Hypothalamus (tissue), 51 donors: Measurements from ENCODE around the gene CHRNA4.

Experiments used
- DNase-seq, 51 donors: peaks; one replicate each; lab custom pipeline; 2025; lab: John Stamatoyannopoulos, UW

Gene CHRNA4

GRCh38 chr20:63325554-63326313, 35.4 kb downstream of the CHRNA4 start:
- no peak for DNase-seq

- no peak for DNase-seq
Observed at GRCh38 chr20:63325021-63325471, 36.1 kb downstream of the CHRNA4 start.

GRCh38 chr20:63323357-63323981, 37.7 kb downstream of the CHRNA4 start:
- DNase-seq = no peak

GRCh38 chr20:63322933-63323273, 38.2 kb downstream of the CHRNA4 start:
- DNase-seq = no peak

- DNase-seq = peak in 2 of 51 donors; percentile 18 to 26
Observed at GRCh38 chr20:63322146-63322932, 38.8 kb downstream of the CHRNA4 start.

- no peak for DNase-seq
Observed at GRCh38 chr20:63321148-63321831, 39.9 kb downstream of the CHRNA4 start.

GRCh38 chr20:63320616-63321147, 40.5 kb downstream of the CHRNA4 start:
- DNase-seq = no peak

GRCh38 chr20:63320041-63320511, 41.1 kb downstream of the CHRNA4 start:
- no peak for DNase-seq

- DNase-seq = no peak
Observed at GRCh38 chr20:63319164-63320040, 41.7 kb downstream of the CHRNA4 start.

- DNase-seq = no peak
Observed at GRCh38 chr20:63318391-63319163, 42.6 kb downstream of the CHRNA4 start.

GRCh38 chr20:63317601-63318291, 43.4 kb downstream of the CHRNA4 start:
- no peak for DNase-seq

- DNase-seq = no peak
Observed at GRCh38 chr20:63317061-63317460, 44.1 kb downstream of the CHRNA4 start.

GRCh38 chr20:63316502-63316921, 44.6 kb downstream of the CHRNA4 start:
- DNase-seq = no peak

- no peak for DNase-seq
Observed at GRCh38 chr20:63315731-63316491, 45.2 kb downstream of the CHRNA4 start.

- DNase-seq = no peak
Observed at GRCh38 chr20:63315240-63315689, 45.9 kb downstream of the CHRNA4 start.

- no peak for DNase-seq
Observed at GRCh38 chr20:63314566-63315239, 46.4 kb downstream of the CHRNA4 start.
